Fibroblast of lung (primary cell): ENCODE measurements around the gene ZDHHC14.

Experiments
- CTCF ChIP-seq, 2 donors: IDR thresholded peaks in 1 of 2; conservative IDR thresholded peaks in 1 of 2; 1 replicate in 1 of 2; 2 replicates in 1 of 2; pipeline ENCODE4 v1.5.1; 2011 to 2012; ENCODE audit warnings: low read length in 2 of 2, control low read depth in 1 of 2, inconsistent platforms in 1 of 2, low read depth in 1 of 2, mild to moderate bottlenecking in 1 of 2
- EZH2 ChIP-seq: IDR thresholded peaks from 2 replicates; pipeline ENCODE4 v1.5.1; 2012; ENCODE audit warnings: low read length, control low read depth, mild to moderate bottlenecking; ENCODE audit errors: missing control alignments

- TF ChIP-seq CTCF (conservative IDR thresholded peaks at IDR 0.05 in 1 of 2, IDR thresholded peaks at IDR 0.05 in 1 of 2; ENCODE audit: low read depth in 1 of 2, low read length in 2 of 2) (no peak), EZH2 (no peak)
These were observed 17.2 kb downstream of the ZDHHC14 start for GRCh38 chr6:157398151-157398550.
